Hematopoietic multipotent progenitor cell treated with erythropoietin and hydrocortisone succinate and interleukin-3 and kit ligand, for 17 days (in vitro differentiated cells): ENCODE data around the gene GMDS.

ENCODE experiments used
- DNase-seq: peaks from one replicate; pipeline ENCODE4 v3.0.0-alpha.2; 2015; ENCODE audit warnings: low spot score

GMDS gene

DNA sequence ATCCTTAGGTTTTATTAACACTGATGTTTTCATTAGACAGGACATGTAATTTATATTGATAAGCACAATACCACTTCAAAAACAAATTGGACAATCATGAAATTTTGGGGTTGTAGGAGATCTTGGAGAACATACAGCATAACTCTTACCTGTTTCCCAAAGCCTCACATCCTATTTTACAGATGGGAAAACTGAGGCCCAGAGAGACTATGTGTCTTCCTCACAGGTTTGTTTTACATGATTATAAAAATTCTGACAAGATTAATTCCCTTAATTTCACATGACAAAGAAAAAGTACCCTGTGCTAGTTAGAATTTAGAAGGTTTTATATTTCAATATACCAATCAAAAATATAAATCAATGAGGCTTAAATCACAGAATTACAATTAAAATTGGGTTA lies 145.5 kb downstream of the GMDS start:
- DNase-seq = no peak

GRCh38 chr6:2097464-2097863 lies 147.9 kb downstream of the GMDS start:
- no peak for DNase-seq

DNA sequence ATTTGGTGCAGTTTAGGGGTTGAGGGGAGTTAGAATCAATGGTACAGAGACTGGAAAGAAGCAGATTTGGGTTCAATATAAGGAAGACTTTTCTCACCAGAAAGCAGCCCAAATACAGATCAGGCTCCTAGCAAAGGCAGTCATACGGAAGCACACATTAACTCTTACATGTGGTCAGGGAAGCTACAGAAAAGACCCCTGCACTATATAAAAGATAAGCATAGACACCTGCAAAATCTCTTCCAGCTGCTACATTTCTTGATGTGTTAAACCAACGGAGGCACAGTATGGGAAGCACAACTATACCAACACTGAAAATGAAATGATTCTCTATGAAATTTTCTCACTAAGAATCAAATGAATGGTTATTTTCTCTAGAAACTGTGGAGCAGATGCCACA lies 150.8 kb downstream of the GMDS start:
- DNase-seq = no peak

DNA sequence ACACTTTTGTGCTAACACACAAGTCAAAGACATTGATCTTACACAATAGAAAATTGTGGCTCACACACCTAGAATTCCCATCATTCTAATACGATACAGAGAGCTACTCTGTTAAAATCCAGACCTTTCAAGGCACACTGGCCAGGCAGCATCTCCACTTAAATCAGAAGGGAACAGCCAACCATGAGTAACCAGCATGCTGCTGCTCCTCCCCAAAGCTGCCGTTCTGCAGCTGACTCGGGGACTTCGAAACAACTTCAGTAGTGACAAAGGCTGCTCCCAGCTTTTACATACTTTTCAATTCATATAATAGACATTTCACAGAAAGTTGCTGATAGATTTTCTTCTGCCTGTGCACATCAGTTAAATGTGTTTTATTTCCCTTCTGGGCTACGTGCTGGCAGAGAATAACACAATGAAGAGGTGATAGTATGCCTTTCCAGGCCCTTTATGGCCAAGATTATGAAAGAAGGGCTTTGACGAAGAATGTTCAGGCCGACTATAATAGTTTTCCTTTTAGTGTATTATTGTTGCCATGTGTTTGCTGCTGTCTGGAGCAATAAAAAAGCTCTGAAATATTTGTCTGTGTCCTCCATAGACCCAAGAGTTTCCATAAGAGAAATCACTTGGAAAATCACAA lies 159.0 kb downstream of the GMDS start:
- DNase-seq = no peak

GRCh38 chr6:2085657-2086056 lies 159.7 kb downstream of the GMDS start:
- no peak for DNase-seq

DNA sequence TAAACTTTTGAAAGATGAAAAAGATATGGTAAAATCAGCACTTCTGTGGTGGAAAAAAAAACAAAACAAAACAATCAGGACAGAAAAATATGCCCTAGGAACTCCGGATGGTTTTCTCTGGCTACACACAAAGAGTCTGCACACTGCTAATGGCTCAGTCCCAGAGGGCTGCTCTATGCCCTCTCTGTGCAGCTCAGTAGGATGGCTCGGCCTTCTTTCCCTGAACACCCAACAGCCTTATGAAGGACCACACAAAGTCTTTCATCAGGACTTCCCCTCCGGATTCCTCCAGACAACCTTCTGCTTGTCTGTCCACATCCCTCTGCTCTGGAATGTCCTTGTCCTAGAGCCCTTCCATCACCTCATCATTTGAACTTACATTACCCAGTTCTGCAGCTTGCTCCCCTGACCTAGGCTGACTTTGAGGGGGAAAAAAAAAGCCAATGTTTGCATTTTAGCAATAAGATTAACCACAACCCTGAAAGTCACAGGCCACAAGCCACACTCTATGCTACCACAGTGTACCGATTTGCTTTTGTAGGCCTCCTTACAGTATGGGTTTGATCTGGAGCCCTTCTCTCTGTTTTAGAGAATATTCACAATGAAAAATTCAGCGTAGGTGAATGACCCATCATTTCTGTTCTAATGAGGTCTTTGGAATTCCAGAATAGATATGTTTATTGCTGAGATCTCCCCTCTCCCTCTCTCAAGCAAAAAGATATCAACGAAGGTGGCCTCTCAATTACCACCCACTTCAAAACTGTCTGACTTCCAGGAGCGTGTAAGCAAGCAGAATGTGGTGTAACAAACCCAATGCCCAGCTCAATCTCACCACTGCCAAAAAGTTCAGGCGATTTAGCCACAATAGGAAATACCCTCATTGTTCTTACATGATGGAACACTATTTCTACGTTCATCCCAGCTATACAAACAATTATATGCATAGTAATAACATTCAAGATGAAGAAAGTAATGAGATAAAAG lies 164.0 kb downstream of the GMDS start:
- DNase-seq = no peak

- no peak for DNase-seq
These were observed 166.5 kb downstream of the GMDS start for GRCh38 chr6:2078888-2079287.

DNA sequence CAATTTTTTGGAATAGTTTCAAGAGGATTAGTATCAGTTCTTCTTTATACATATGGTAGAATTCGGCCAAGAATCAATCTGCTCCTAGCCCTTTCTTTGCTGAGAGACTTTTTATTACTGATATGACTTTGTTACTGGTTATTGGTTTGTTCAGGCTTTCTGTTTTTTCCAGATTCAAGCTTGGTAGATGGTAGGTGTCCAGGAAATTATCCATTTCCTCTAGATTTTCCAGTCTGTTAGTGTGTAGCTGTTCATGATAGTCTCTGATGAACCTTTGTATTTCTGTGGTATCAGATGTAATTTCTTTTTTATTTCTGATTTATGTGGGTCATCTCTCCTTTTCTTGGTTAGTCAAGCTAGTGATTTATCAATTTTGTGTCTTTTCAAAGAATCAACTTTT lies 167.6 kb downstream of the GMDS start:
- no peak for DNase-seq

- DNase-seq = no peak
These were observed 171.9 kb downstream of the GMDS start for GRCh38 chr6:2073476-2073875.

- DNase-seq = no peak
These were observed 173.0 kb downstream of the GMDS start for GRCh38 chr6:2072453-2072852.

DNA sequence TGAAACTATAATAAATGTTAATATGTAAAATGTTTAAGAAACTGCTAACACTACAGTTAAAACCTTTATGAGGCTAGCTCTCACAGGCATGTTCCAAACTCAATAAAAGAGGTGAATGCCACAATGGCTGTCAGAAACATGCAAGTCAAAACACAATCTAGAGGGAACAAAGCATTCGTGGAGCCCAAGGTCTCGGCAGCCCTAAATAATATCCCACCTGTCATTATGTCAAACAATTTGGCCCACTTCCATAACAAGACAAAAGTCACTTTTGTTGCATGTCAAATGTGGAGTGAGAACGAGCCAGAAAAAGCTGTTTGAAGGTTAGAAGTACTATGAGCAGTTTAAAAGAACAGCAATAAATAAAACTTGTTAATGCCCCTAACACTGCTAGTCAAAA lies 181.9 kb downstream of the GMDS start:
- DNase-seq = no peak

GRCh38 chr6:2061880-2062279 lies 183.5 kb downstream of the GMDS start:
- DNase-seq = no peak

- no peak for DNase-seq
These were observed 189.5 kb downstream of the GMDS start for GRCh38 chr6:2055911-2056310.

- DNase-seq = no peak
These were observed 190.3 kb downstream of the GMDS start for GRCh38 chr6:2055143-2055542.

- no peak for DNase-seq
These were observed 190.8 kb downstream of the GMDS start for GRCh38 chr6:2054516-2055067.

GRCh38 chr6:2053691-2054090 lies 191.7 kb downstream of the GMDS start:
- DNase-seq = no peak

- no peak for DNase-seq
These were observed 197.6 kb downstream of the GMDS start for GRCh38 chr6:2047855-2048254.

GRCh38 chr6:2044192-2044591 lies 201.2 kb downstream of the GMDS start:
- no peak for DNase-seq

DNA sequence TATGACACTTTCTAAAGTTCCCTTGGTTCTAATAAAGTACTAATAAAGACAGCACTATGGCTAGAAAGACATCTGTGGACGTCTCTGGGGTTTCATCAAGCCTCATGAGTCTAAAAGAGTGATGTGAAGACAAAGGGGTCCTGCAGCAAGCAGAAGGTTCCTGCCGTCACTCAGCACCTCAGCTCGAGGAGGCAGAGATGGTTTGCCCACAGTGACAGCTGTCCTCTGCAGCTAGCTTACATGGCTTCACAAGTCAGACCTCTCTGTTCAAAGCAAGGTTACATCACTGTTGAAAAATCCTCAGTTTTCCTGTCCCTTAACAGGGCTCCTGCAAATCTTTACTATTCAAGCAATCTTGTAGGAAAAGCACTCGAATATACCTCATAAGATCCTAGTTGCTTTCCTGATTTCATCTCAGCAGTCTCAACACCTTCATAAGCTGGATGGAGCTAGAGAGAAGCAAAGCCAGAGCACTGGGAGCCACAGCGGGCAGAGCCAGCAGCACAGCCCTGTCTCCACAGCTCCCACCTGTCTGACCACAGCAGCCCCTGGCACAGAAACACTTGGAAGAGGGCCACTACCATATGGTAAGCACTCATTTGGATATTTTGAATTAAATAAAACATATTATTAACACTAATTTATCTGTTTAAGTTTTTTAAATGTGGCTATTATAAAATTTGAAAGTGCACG lies 202.3 kb downstream of the GMDS start:
- DNase-seq = no peak

DNA sequence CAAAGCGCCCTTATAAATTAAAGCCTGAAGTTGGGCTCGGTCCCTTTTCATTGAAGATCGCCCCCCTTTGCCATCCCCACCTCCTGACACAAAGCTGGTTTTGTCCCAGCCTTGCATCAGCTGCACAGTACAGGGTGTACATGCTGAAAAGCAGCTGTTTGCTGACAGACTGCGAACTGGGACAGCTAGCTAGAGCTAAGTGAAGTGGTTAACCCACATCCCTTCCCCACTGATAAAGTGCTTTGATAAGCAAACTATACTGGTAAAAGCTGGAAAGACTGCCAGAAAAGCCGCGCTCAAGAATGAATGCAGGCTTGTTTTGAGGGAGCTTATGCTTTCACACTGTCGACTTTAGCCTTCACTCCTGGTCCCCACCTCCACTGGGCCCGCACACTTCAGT lies 207.3 kb downstream of the GMDS start:
- no peak for DNase-seq

GRCh38 chr6:2037237-2037926 lies 208.0 kb downstream of the GMDS start:
- no peak for DNase-seq

DNA sequence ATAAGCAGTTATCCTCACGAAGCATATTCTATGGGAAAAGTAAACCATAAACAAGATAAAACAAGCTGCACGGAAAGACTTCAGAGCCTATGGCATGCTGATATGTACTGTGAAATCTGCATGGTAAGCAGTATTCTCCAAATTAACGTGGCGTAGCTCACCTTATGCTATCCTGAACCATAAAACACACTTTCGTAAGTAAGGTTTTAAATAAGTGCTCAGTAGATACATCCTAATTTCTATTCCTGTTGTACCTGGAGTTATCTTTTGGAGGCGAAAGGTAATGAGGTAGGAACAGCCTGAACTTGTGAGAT lies 208.7 kb downstream of the GMDS start:
- no peak for DNase-seq
